GM23248 (cell line): ENCODE results near the gene ZGPAT. TPM values are rescaled to one million over a fixed set of nuclear protein-coding genes. Genes with fewer than 3 reads are reported as not detected.

ENCODE experiments used
- DNase-seq: peaks from one replicate; pipeline ENCODE4 v3.0.0-alpha.2; 2015
- H2AFZ ChIP-seq: fragments of 200-600 bp; sonication (generic); 2 replicates; pipeline ENCODE4 v1.6.1; 2016; ENCODE audit warnings: antibody characterized with exemption
- H3F3A ChIP-seq: fragments of 200-600 bp; sonication (generic); 2 replicates; pipeline ENCODE4 v1.6.1; 2016; ENCODE audit warnings: mild to moderate bottlenecking, antibody characterized with exemption, mixed run types; ENCODE audit not compliant: insufficient read depth
- H3K27ac ChIP-seq: fragments of 200-600 bp; sonication (generic); 2 replicates; pipeline ENCODE4 v1.5.1; 2016; ENCODE audit warnings: mild to moderate bottlenecking
- H3K27me3 ChIP-seq: fragments of 200-600 bp; sonication (generic); replicated peaks from 2 replicates; pipeline ENCODE4 v1.6.1; 2016; ENCODE audit warnings: mild to moderate bottlenecking; ENCODE audit not compliant: insufficient read depth
- H3K36me3 ChIP-seq: fragments of 200-600 bp; sonication (generic); 2 replicates; pipeline ENCODE4 v1.6.1; 2016; ENCODE audit warnings: low read depth, mild to moderate bottlenecking
- H3K4me1 ChIP-seq: fragments of 200-600 bp; sonication (generic); 2 replicates; pipeline ENCODE4 v1.6.1; 2016; ENCODE audit warnings: mild to moderate bottlenecking; ENCODE audit not compliant: insufficient read depth
- H3K4me2 ChIP-seq: fragments of 200-600 bp; sonication (generic); one replicate; pipeline ENCODE4 v1.6.1; 2016; ENCODE audit warnings: mild to moderate bottlenecking; ENCODE audit not compliant: unreplicated experiment
- H3K4me3 ChIP-seq: fragments of 200-600 bp; sonication (generic); 2 replicates; pipeline ENCODE4 v1.5.1; 2016; ENCODE audit warnings: mild to moderate bottlenecking
- H3K79me2 ChIP-seq: fragments of 200-600 bp; sonication (generic); 2 replicates; pipeline ENCODE4 v1.6.1; 2016; ENCODE audit warnings: mild to moderate bottlenecking; ENCODE audit not compliant: insufficient read depth
- H3K9ac ChIP-seq: fragments of 200-600 bp; sonication (generic); 2 replicates; pipeline ENCODE4 v1.6.1; 2016; ENCODE audit warnings: mild to moderate bottlenecking
- H3K9me2 ChIP-seq: fragments of 200-600 bp; sonication (generic); 2 replicates; pipeline ENCODE4 v1.6.1; 2016; ENCODE audit warnings: mixed run types, mild to moderate bottlenecking, moderate library complexity; ENCODE audit not compliant: insufficient read depth
- H3K9me3 ChIP-seq: fragments of 200-600 bp; sonication (generic); one replicate; pipeline ENCODE4 v1.6.1; 2017; ENCODE audit warnings: low read depth
- H4K20me1 ChIP-seq: fragments of 200-600 bp; sonication (generic); 2 replicates; pipeline ENCODE4 v1.6.0; 2016; ENCODE audit not compliant: insufficient read depth
- EZH2 ChIP-seq: fragments of 200-600 bp; sonication (generic); IDR thresholded peaks from 2 replicates; pipeline ENCODE4 v1.6.1; 2018; ENCODE audit warnings: antibody characterized with exemption, mild to moderate bottlenecking; ENCODE audit not compliant: insufficient read depth, poor library complexity, severe bottlenecking
- EZH2phosphoT487 ChIP-seq: fragments of 200-600 bp; sonication (generic); IDR thresholded peaks from 2 replicates; pipeline ENCODE4 v1.6.1; 2018; ENCODE audit warnings: antibody characterized with exemption, moderate library complexity, mild to moderate bottlenecking, low read depth; ENCODE audit not compliant: insufficient read depth
- WGBS, 2 experiments: methylation state at CpG; one replicate each; pipeline ENCODE4 v1.1.6; 2015 to 2017; ENCODE audit warnings: low lambda C conversion rate in 2 of 2, low coverage in 1 of 2; ENCODE audit errors: missing lambda C conversion rate in 2 of 2; 5-methylcytosine and 5-hydroxymethylcytosine counted together
- in situ Hi-C: fragments of 300-500 bp; cut with MboI; formaldehyde crosslinking; loops from 2 replicates; pipeline ENCODE4 v1.15.0; 2020
- polyA plus RNA-seq: library from polyadenylated mRNA; unstranded; fragments of >200 nt; fragmentation: Nextera tagmentation; extraction: Ambion mirVana; gene quantifications from 2 replicates; pipeline ENCODE4 v1.2.1, GENCODE V29; 2016
- total RNA-seq: library from RNA; depleted of rRNA; stranded (reverse); fragments of >200 nt; shearing (Covaris generic); gene quantifications from 2 replicates; pipeline ENCODE4 v1.2.3, GENCODE V29; 2014

Gene ZGPAT
- total and polyA plus RNA-seq, 2 experiments from 2014 or later = 22.7 to 28.5 TPM

- Histone ChIP-seq H2AFZ (no peak overlapping the region), H3F3A (peaks cover 12% of the 10 kb centered on the region; the same call in 1 of the 2 replicates), H3K4me2 (no peak overlapping the region), H3K4me3 (no peak overlapping the region), H3K4me1 (peaks cover 7% of the 10 kb centered on the region; the same call in 1 of the 2 replicates), H4K20me1 (no peaks in the 10 kb centered on the region), H3K27ac (no peak overlapping the region), H3K36me3 (0 out of 2 replicates have a peak, but pooled peaks cover 8% of the 10 kb centered on the region), H3K9me3 (no peaks in the 10 kb centered on the region), H3K9ac (no peak overlapping the region), H3K9me2 (no peaks in the 10 kb centered on the region), H3K27me3 (no peaks in the 10 kb centered on the region), H3K79me2 (no peaks in the 10 kb centered on the region)
- TF ChIP-seq EZH2phosphoT487 (no peak), EZH2 (no peak)
- DNase-seq = no peak
- in situ Hi-C loops = no loop called here
- 94 to 96% methylated on average over 18 to 37 of the region's 37 CpGs for WGBS, 2 experiments
Observed at GRCh38 chr20:63742381-63743024, 34.7 kb downstream of the ZGPAT start.

DNA sequence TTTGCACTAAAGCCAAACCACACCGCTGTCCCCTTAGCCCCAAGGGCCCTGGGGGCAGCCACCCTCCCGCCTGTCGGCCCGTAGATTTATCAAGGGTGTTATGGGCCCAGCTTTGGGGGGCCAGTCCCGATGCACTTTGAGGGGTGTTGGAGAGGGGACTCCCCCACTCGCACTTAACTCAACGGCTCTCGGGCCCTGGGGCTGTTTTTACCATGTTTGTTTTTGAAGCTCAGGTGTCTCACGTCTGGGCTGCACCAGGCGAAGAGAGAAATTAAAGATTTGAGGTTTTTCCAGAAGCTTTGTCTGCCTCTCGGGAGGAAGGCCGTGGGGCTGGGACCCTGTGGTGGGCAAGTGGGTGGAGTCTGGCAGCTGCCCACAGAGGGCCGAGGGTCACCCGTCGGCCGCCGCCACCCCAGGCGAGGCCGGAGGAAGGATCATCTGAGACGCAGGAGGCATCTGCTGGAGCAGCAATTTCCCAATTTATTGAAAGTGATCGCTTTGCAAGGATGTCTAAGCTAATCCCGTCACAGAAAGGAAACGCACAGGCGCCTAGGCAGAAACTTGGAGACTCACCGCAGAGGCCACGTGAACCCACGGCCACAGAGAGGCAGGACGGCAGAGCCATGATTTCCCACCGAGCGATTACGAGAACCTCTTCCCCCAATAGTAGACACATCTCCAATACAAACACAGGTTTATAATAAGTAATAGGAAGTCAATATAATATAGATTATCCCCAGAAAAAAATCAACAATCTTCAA, 35.6 kb downstream of the ZGPAT start:
- Histone ChIP-seq H3K9me2 (no peaks in the 10 kb centered on the region), H3K36me3 (0 out of 2 replicates have a peak, but pooled peaks cover 8% of the 10 kb centered on the region), H3K4me2 (no peak overlapping the region), H3K27me3 (no peaks in the 10 kb centered on the region), H3K9ac (no peak overlapping the region), H3K4me1 (peaks cover 7% of the 10 kb centered on the region; the same call in 1 of the 2 replicates), H3K79me2 (no peaks in the 10 kb centered on the region), H3K4me3 (no peak overlapping the region), H3F3A (peaks cover 12% of the 10 kb centered on the region; the same call in 1 of the 2 replicates), H3K9me3 (no peaks in the 10 kb centered on the region), H4K20me1 (no peaks in the 10 kb centered on the region), H2AFZ (no peak overlapping the region), H3K27ac (no peak overlapping the region)
- no peak for TF ChIP-seq EZH2
- DNase-seq = no peak
- in situ Hi-C loops = no loop called here
- 89 to 90% methylated on average over 30 to 31 of the region's 31 CpGs for WGBS, 2 experiments

DNA sequence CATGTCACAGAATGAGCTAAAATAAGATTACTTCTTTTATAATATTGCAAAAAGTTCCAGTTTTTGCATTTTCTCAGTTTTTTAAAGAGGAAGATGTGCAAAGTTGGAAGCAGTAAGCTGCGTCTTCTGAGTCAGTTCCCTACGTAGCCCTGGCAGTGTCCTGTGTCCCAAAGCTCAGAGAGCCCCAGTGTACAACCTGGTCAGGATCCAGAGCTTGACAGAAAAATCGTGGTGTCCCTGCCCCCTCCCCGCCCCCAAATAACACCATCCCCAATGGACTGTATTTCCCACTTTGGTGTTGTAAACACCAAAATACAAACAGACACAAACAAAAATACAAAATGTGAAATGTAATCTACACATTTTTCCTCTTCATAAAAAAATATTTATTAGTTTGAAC, 36.3 kb downstream of the ZGPAT start:
- Histone ChIP-seq H3K9me2 (no peaks in the 10 kb centered on the region), H3K9me3 (no peaks in the 10 kb centered on the region), H3K4me2 (no peak overlapping the region), H3K9ac (no peak overlapping the region), H3K4me1 (peaks cover 7% of the 10 kb centered on the region; the same call in 1 of the 2 replicates), H3K27ac (no peak overlapping the region), H2AFZ (no peak overlapping the region), H3F3A (peaks cover 12% of the 10 kb centered on the region; the same call in 1 of the 2 replicates), H4K20me1 (no peaks in the 10 kb centered on the region), H3K36me3 (0 out of 2 replicates have a peak, but pooled peaks cover 8% of the 10 kb centered on the region), H3K4me3 (no peak overlapping the region), H3K27me3 (no peaks in the 10 kb centered on the region), H3K79me2 (no peaks in the 10 kb centered on the region)
- DNase-seq = no peak
- TF ChIP-seq EZH2 (no peak), EZH2phosphoT487 (no peak)
- WGBS, 2 experiments = 73 to 75% methylated on average over 4 of the region's 4 CpGs
- in situ Hi-C loops = no loop called here

- Histone ChIP-seq H3K79me2 (no peaks in the 10 kb centered on the region), H4K20me1 (no peaks in the 10 kb centered on the region), H3F3A (peaks cover 12% of the 10 kb centered on the region; the same call in 1 of the 2 replicates), H3K27ac (no peak overlapping the region), H3K36me3 (0 out of 2 replicates have a peak, but pooled peaks cover 8% of the 10 kb centered on the region), H3K9ac (no peak overlapping the region), H3K9me2 (no peaks in the 10 kb centered on the region), H3K4me1 (peaks cover 7% of the 10 kb centered on the region; the same call in 1 of the 2 replicates), H3K4me2 (no peak overlapping the region), H3K27me3 (no peaks in the 10 kb centered on the region), H3K4me3 (no peak overlapping the region), H3K9me3 (no peaks in the 10 kb centered on the region), H2AFZ (no peak overlapping the region)
- 81 to 82% methylated on average over 25 of the region's 25 CpGs for WGBS, 2 experiments
- no peak for DNase-seq
- in situ Hi-C loops = no loop called here
- TF ChIP-seq EZH2phosphoT487 = no peak
- TF ChIP-seq EZH2 = no peak
Observed at GRCh38 chr20:63744574-63745423, 37.0 kb downstream of the ZGPAT start.
